Kidney (tissue), 14 donors: ENCODE results near the gene TAF13. TPM values are rescaled to one million over a fixed set of nuclear protein-coding genes. Genes with fewer than 3 reads are reported as not detected.

Experiments used
- DNase-seq, 5 donors: peaks; one replicate each; pipeline ENCODE4 v3.0.0-alpha.2; 2013 to 2020
- FAIRE-seq: peaks from 2 replicates; lab custom pipeline; 2012; peaks lifted over from hg19 to GRCh38; lab: Jason Lieb, UNC
- H3K27ac ChIP-seq, 2 donors: one replicate each; pipeline ENCODE4 v1.7.0; 2013; ENCODE audit warnings: low read depth in 2 of 2, low read length in 2 of 2, inconsistent platforms in 1 of 2
- H3K27me3 ChIP-seq: one replicate; pipeline ENCODE4 v1.7.1; 2013; ENCODE audit warnings: low read length, inconsistent platforms; ENCODE audit not compliant: control insufficient read depth, insufficient read depth
- H3K36me3 ChIP-seq, 3 donors: one replicate each; pipeline versions ENCODE4 v1.7.0 to v1.7.1; 2013; ENCODE audit warnings: low read length in 3 of 3, control low read depth in 1 of 3, inconsistent platforms in 1 of 3; ENCODE audit not compliant: insufficient read depth in 3 of 3, control insufficient read depth in 2 of 3
- H3K4me1 ChIP-seq, 3 donors: one replicate each; pipeline versions ENCODE4 v1.7.0 to v1.7.1; 2013; ENCODE audit warnings: low read length in 3 of 3, inconsistent platforms in 1 of 3, low read depth in 1 of 3; ENCODE audit not compliant: control insufficient read depth in 2 of 3, insufficient read depth in 2 of 3
- H3K4me3 ChIP-seq, 3 donors: one replicate each; pipeline versions ENCODE4 v1.7.0 to v1.8.1; 2013; ENCODE audit warnings: low read length in 3 of 3, control low read depth in 1 of 3, inconsistent platforms in 1 of 3
- H3K9ac ChIP-seq, 3 donors: one replicate each; pipeline versions ENCODE4 v1.7.0 to v1.7.1; 2013; ENCODE audit warnings: low read length in 3 of 3, control low read depth in 1 of 3, inconsistent platforms in 1 of 3
- H3K9me3 ChIP-seq, 3 donors: one replicate each; pipeline versions ENCODE4 v1.7.0 to v1.7.1; 2013; ENCODE audit warnings: low read length in 3 of 3, control low read depth in 1 of 3, inconsistent platforms in 1 of 3; ENCODE audit not compliant: control insufficient read depth in 2 of 3, insufficient read depth in 1 of 3
- CTCF ChIP-seq: IDR thresholded peaks from 3 replicates; pipeline ENCODE4 v1.5.1; 2012; ENCODE audit warnings: mild to moderate bottlenecking, moderate library complexity, borderline replicate concordance; ENCODE audit not compliant: insufficient read depth; ENCODE audit errors: extremely low read depth
- intact Hi-C: fragments of 100-400 bp; cut with DNase I; formaldehyde crosslinking; loops from one replicate; pipeline ENCODE4 v1.11.1; 2022
- polyA plus RNA-seq: library from polyadenylated mRNA; stranded (reverse); fragments of 350-450 nt; fragmentation: Illumina TruSeq; extraction: RNeasy Lipid Tissue Mini Kit (QIAGEN cat#74804); gene quantifications from one replicate; pipeline ENCODE4 v1.2.3, GENCODE V29; 2014; ENCODE audit warnings: low read depth, low replicate concordance; ENCODE audit not compliant: insufficient read depth
- total RNA-seq: library from RNA; stranded (reverse); fragmentation: NEBNext Ultra II Directional; extraction: Animal tissue kit (Norgen Biotek cat#: 25700); gene quantifications from one replicate; pipeline ENCODE4 v1.2.1, GENCODE V29; 2021
- donor health status: control.
- donor health status: control.
- donor health status: control.
- donor health status: control.
- donor health status: control.
- donor health status: DM: yes; HTN: yes; CAD: no.
- donor health status: Normal renal cell carcinoma (clear cell type).

Gene TAF13
- total and polyA plus RNA-seq, 2 donors from 2014 or later: 35.4 to 39.8 TPM

- Histone ChIP-seq H3K4me3 (no peak overlapping the region), H3K4me1 (peaks cover 3 to 16% (median 10%) of the 10 kb centered on the region in 3 donors), H3K9me3 (no peaks in the 10 kb centered on the region), H3K27me3 (no peaks in the 10 kb centered on the region), H3K36me3 (peaks cover 0 to 9% (median 2%) of the 10 kb centered on the region in 3 donors), H3K9ac (peak overlapping the region in 1 of 3 donors; percentile 46), H3K27ac (peak overlapping the region in 1 of 2 donors; percentile 3)
- no peak for DNase-seq
- intact Hi-C loops: no loop called here
- TF ChIP-seq CTCF: no peak
- FAIRE-seq: no peak
Observed at GRCh38 chr1:109096120-109096519, 20.3 kb upstream of the TAF13 start.

GRCh38 chr1:109095631-109096030 lies 19.8 kb upstream of the TAF13 start:
- intact Hi-C loops: no loop called here
- Histone ChIP-seq H3K36me3 (peaks cover 0 to 9% (median 2%) of the 10 kb centered on the region in 3 donors), H3K27ac (no peak overlapping the region), H3K4me3 (no peak overlapping the region), H3K9ac (no peak overlapping the region), H3K27me3 (no peaks in the 10 kb centered on the region), H3K9me3 (no peaks in the 10 kb centered on the region), H3K4me1 (peaks cover 3 to 16% (median 10%) of the 10 kb centered on the region in 3 donors)
- DNase-seq (no peak), FAIRE-seq (no peak)
- TF ChIP-seq CTCF: no peak

- peaks cover 3 to 16% (median 10%) of the 10 kb centered on the region in 3 donors for H3K4me1 ChIP-seq
- H3K27ac ChIP-seq: no peak overlapping the region
- no peak for TF ChIP-seq CTCF
- peaks cover 0 to 9% (median 2%) of the 10 kb centered on the region in 3 donors for H3K36me3 ChIP-seq
- H3K9ac ChIP-seq: no peak overlapping the region
- DNase-seq (no peak), FAIRE-seq (no peak)
- H3K9me3 ChIP-seq: no peaks in the 10 kb centered on the region
- H3K4me3 ChIP-seq: no peak overlapping the region
- no peaks in the 10 kb centered on the region for H3K27me3 ChIP-seq
- intact Hi-C loops: no loop called here
Observed at GRCh38 chr1:109094871-109095270, 19.1 kb upstream of the TAF13 start.

GRCh38 chr1:109094377-109094803 lies 18.6 kb upstream of the TAF13 start:
- Histone ChIP-seq H3K4me3 (no peak overlapping the region), H3K36me3 (peaks cover 0 to 9% (median 2%) of the 10 kb centered on the region in 3 donors), H3K27ac (no peak overlapping the region), H3K27me3 (no peaks in the 10 kb centered on the region), H3K9me3 (peaks cover 0 to 3% (median 0%) of the 10 kb centered on the region in 3 donors), H3K9ac (no peak overlapping the region), H3K4me1 (peaks cover 3 to 16% (median 10%) of the 10 kb centered on the region in 3 donors)
- FAIRE-seq (no peak), DNase-seq (peak in 1 of 5 donors; percentile 8)
- intact Hi-C loops: no loop called here
- TF ChIP-seq CTCF: no peak
